H1 (cell line): ENCODE data around the gene C18orf63. TPM values are rescaled to one million over a fixed set of nuclear protein-coding genes. Genes with fewer than 3 reads are reported as not detected.
A peak's percentile ranks its signal among the peaks of the same experiment; 100 is the strongest.

ENCODE experiments used
- CTCF ChIA-PET: fragments of 300-600 bp; sonication (Branson Sonifier 250); formaldehyde crosslinking; loops from one replicate; lab custom pipeline; 2021; ENCODE audit not compliant: partially characterized antibody; lab: Charles Lee
- POLR2A ChIA-PET: fragments of 300-600 bp; sonication (Branson Sonifier 250); formaldehyde crosslinking; loops from one replicate; lab custom pipeline; 2021; ENCODE audit warnings: inconsistent platforms; ENCODE audit not compliant: partially characterized antibody; lab: Charles Lee
- DNase-seq, 2 experiments: peaks; one replicate each; pipeline versions ENCODE4 v3.0.0 to v3.0.0-alpha.2; 2010 to 2022; ENCODE audit warnings: low spot score in 2 of 2, low read depth in 1 of 2, mixed read lengths in 1 of 2
- FAIRE-seq: peaks from 2 replicates; lab custom pipeline; 2011; peaks lifted over from hg19 to GRCh38; lab: Jason Lieb, UNC
- H2AFZ ChIP-seq: 2 replicates; pipeline ENCODE4 v1.8.1; 2012; ENCODE audit warnings: low read length, inconsistent platforms
- H2AK5ac ChIP-seq: 2 replicates; pipeline ENCODE4 v1.6.1; 2013; ENCODE audit warnings: low read depth, low read length
- H2BK120ac ChIP-seq: replicated peaks from 2 replicates; pipeline ENCODE3; 2013; ENCODE audit warnings: low read depth, low read length, inconsistent platforms
- H2BK12ac ChIP-seq: 2 replicates; pipeline ENCODE4 v1.6.1; 2013; ENCODE audit warnings: low read depth, low read length
- H2BK15ac ChIP-seq: 2 replicates; pipeline ENCODE4 v1.6.1; 2013; ENCODE audit warnings: low read length
- H2BK20ac ChIP-seq: 2 replicates; pipeline ENCODE4 v1.6.1; 2013; ENCODE audit warnings: low read length
- H2BK5ac ChIP-seq: 2 replicates; pipeline ENCODE4 v1.6.1; 2013; ENCODE audit warnings: low read depth, low read length
- H3K14ac ChIP-seq: 2 replicates; pipeline ENCODE4 v1.6.1; 2013; ENCODE audit warnings: inconsistent platforms; ENCODE audit not compliant: insufficient read length
- H3K18ac ChIP-seq: 2 replicates; pipeline ENCODE4 v1.6.1; 2013; ENCODE audit warnings: low read length; ENCODE audit errors: extremely low read depth
- H3K23ac ChIP-seq: 2 replicates; pipeline ENCODE4 v1.6.1; 2013; ENCODE audit warnings: inconsistent platforms; ENCODE audit not compliant: insufficient read length
- H3K23me2 ChIP-seq: 2 replicates; pipeline ENCODE4 v1.6.1; 2013; ENCODE audit warnings: low read depth, low read length
- H3K27ac ChIP-seq: 2 replicates; pipeline ENCODE4 v1.6.1; 2011; ENCODE audit warnings: low read depth, low read length, inconsistent platforms
- H3K27me3 ChIP-seq, 4 experiments: replicated peaks in 1 of 4; 1 replicate in 1 of 4; 2 replicates in 3 of 4; pipeline versions ENCODE4 v1.6.1 to v1.8.1; 2011 to 2013; ENCODE audit warnings: low read length in 3 of 4, mild to moderate bottlenecking in 3 of 4, inconsistent platforms in 2 of 4, mixed read lengths in 2 of 4, moderate library complexity in 1 of 4; ENCODE audit not compliant: control insufficient read depth in 3 of 4, insufficient read depth in 3 of 4; ENCODE audit errors: extremely low read depth in 1 of 4
- H3K36me3 ChIP-seq, 4 experiments: 2 replicates each; pipeline versions ENCODE4 v1.6.1 to v1.8.1; 2011 to 2013; ENCODE audit warnings: mild to moderate bottlenecking in 4 of 4, low read length in 3 of 4, moderate library complexity in 2 of 4, control low read depth in 1 of 4, inconsistent platforms in 1 of 4; ENCODE audit not compliant: insufficient read depth in 4 of 4, control insufficient read depth in 2 of 4
- H3K4ac ChIP-seq: replicated peaks from 2 replicates; pipeline ENCODE3; 2013; ENCODE audit warnings: low read length, low read depth, mixed read lengths, inconsistent platforms; ENCODE audit not compliant: insufficient read length
- H3K4me1 ChIP-seq, 4 experiments: replicated peaks in 1 of 4; 1 replicate in 1 of 4; 2 replicates in 3 of 4; pipeline versions ENCODE4 v1.6.1 to v1.8.1; 2011 to 2013; ENCODE audit warnings: low read length in 3 of 4, inconsistent platforms in 2 of 4, mixed read lengths in 1 of 4; ENCODE audit not compliant: insufficient read depth in 4 of 4, control insufficient read depth in 3 of 4
- H3K4me2 ChIP-seq, 2 experiments: 2 replicates each; pipeline versions ENCODE4 v1.6.1 to v1.8.1; 2011 to 2013; ENCODE audit warnings: low read depth in 2 of 2, low read length in 2 of 2, control low read depth in 1 of 2, inconsistent platforms in 1 of 2, mild to moderate bottlenecking in 1 of 2; ENCODE audit not compliant: insufficient read depth in 1 of 2
- H3K4me3 ChIP-seq, 4 experiments: fragments of 200-600, 300-600 bp in 1 of 4; sonication (generic), shearing (Covaris generic), sonication (Bioruptor Twin) in 1 of 4; 2 replicates each; pipeline versions ENCODE4 v1.5.1 to v1.8.1; 2011 to 2016; ENCODE audit warnings: low read length in 4 of 4, low read depth in 3 of 4, control low read depth in 2 of 4, inconsistent platforms in 2 of 4, mild to moderate bottlenecking in 2 of 4, mixed read lengths in 1 of 4, moderate library complexity in 1 of 4; ENCODE audit not compliant: insufficient read depth in 2 of 4; ENCODE audit errors: extremely low read depth in 1 of 4
- H3K56ac ChIP-seq: replicated peaks from 2 replicates; pipeline ENCODE3; 2013; ENCODE audit warnings: low read depth, mild to moderate bottlenecking, mixed read lengths, low read length, inconsistent platforms; ENCODE audit not compliant: insufficient read length
- H3K79me1 ChIP-seq: 2 replicates; pipeline ENCODE4 v1.6.1; 2013; ENCODE audit warnings: low read depth, low read length, control low read depth
- H3K79me2 ChIP-seq, 2 experiments: 2 replicates each; pipeline versions ENCODE4 v1.6.1 to v1.8.1; 2012 to 2013; ENCODE audit warnings: low read length in 2 of 2, mild to moderate bottlenecking in 2 of 2, inconsistent platforms in 1 of 2; ENCODE audit not compliant: insufficient read depth in 2 of 2, control insufficient read depth in 1 of 2
- H3K9ac ChIP-seq, 4 experiments: replicated peaks in 1 of 4; 1 replicate in 1 of 4; 2 replicates in 3 of 4; pipeline versions ENCODE4 v1.6.1 to v1.8.1; 2011 to 2013; ENCODE audit warnings: low read depth in 3 of 4, low read length in 3 of 4, control low read depth in 2 of 4, mild to moderate bottlenecking in 2 of 4, moderate library complexity in 2 of 4, inconsistent platforms in 1 of 4; ENCODE audit errors: extremely low read depth in 1 of 4
- H3K9me3 ChIP-seq, 2 experiments: 2 replicates each; pipeline versions ENCODE4 v1.6.1 to v1.8.1; 2012 to 2013; ENCODE audit warnings: mild to moderate bottlenecking in 2 of 2, moderate library complexity in 2 of 2, control low read depth in 1 of 2, inconsistent platforms in 1 of 2, low read depth in 1 of 2, low read length in 1 of 2, mixed read lengths in 1 of 2; ENCODE audit not compliant: insufficient read depth in 2 of 2
- H4K20me1 ChIP-seq, 2 experiments: replicated peaks in 1 of 2; 2 replicates each; pipeline versions ENCODE3 to v1.8.1; 2011 to 2013; ENCODE audit warnings: inconsistent platforms in 2 of 2, low read length in 2 of 2, mild to moderate bottlenecking in 1 of 2; ENCODE audit not compliant: insufficient read depth in 2 of 2, control insufficient read depth in 1 of 2
- H4K5ac ChIP-seq: 2 replicates; pipeline ENCODE4 v1.6.1; 2013; ENCODE audit warnings: low read length, low read depth, mixed read lengths, inconsistent platforms; ENCODE audit not compliant: insufficient read length
- H4K8ac ChIP-seq: 2 replicates; pipeline ENCODE4 v1.8.0; 2013; ENCODE audit warnings: mild to moderate bottlenecking, moderate library complexity, low read length, inconsistent platforms; ENCODE audit not compliant: insufficient read depth; ENCODE audit errors: extremely low read depth
- H4K91ac ChIP-seq: replicated peaks from 2 replicates; pipeline ENCODE3; 2013; ENCODE audit warnings: low read length, mixed read lengths, inconsistent platforms; ENCODE audit not compliant: insufficient read length
- GTF2F1 ChIP-seq: IDR thresholded peaks from 2 replicates; pipeline ENCODE4 v1.6.1; 2012; ENCODE audit warnings: low read depth, low read length, improper control_type of control experiment, borderline replicate concordance
- RXRA ChIP-seq: IDR thresholded peaks from 2 replicates; pipeline ENCODE4 v1.6.1; 2011; ENCODE audit warnings: low read depth, mild to moderate bottlenecking, low read length, moderate library complexity; ENCODE audit not compliant: insufficient read depth
- WGBS, 2 experiments: shearing (Covaris generic) in 1 of 2; methylation state at CpG; one replicate each; pipeline versions ENCODE4 v1.1.6 to v1.1.7; 2013 to 2015; ENCODE audit warnings: low lambda C conversion rate in 2 of 2, mixed read lengths in 2 of 2, inconsistent platforms in 1 of 2, low coverage in 1 of 2, missing lambda C conversion rate in 1 of 2; ENCODE audit not compliant: insufficient replicate concordance in 2 of 2, insufficient coverage in 1 of 2, insufficient read length in 1 of 2; ENCODE audit errors: extremely low coverage in 1 of 2, missing lambda C conversion rate in 1 of 2; 5-methylcytosine and 5-hydroxymethylcytosine counted together
- polyA plus RNA-seq, 7 experiments: library from polyadenylated mRNA; depleted of rRNA in 3 of 7; stranded (reverse) in 5 of 7; unstranded in 2 of 7; fragments of >200 nt in 5 of 7; fragments of 200-250 nt in 2 of 7; gene quantifications; 1 replicate in 5 of 7; 2 replicates in 1 of 7; 4 replicates in 1 of 7; pipeline versions ENCODE4 v1.2.1 to v1.2.3, GENCODE V29; 2011 to 2013; ENCODE audit warnings: missing spikeins in 2 of 7, mixed read lengths in 2 of 7
- total RNA-seq: library from RNA; stranded (reverse); fragmentation: NEBNext Ultra II Directional; extraction: Animal tissue kit (Norgen Biotek cat#: 25700); gene quantifications from 2 replicates; pipeline ENCODE4 v1.2.1, GENCODE V29; 2021

Gene C18orf63
- total and polyA plus RNA-seq, 2 of the 8 experiments (the other 6 are each of a cell fraction or from before 2014, with no cell fraction given): not detected

GRCh38 chr18:74337155-74337911 is 21.7 kb downstream of the C18orf63 start:
- Histone ChIP-seq H3K27ac (no peak overlapping the region), H3K79me2 (no peaks in the 10 kb centered on the region), H4K91ac (no peak overlapping the region), H3K56ac (no peak overlapping the region), H3K18ac (no peak overlapping the region), H3K4ac (no peak overlapping the region), H3K27me3 (no peaks in the 10 kb centered on the region), H3K36me3 (no peaks in the 10 kb centered on the region), H2AFZ (peak overlapping the region; percentile 63; the same call in 1 of the 2 replicates), H3K23me2 (no peaks in the 10 kb centered on the region), H2BK120ac (no peak overlapping the region), H3K4me2 (no peak overlapping the region), H2BK15ac (no peak overlapping the region), H4K8ac (no peak overlapping the region), H3K79me1 (no peaks in the 10 kb centered on the region), H3K4me3 (no peak overlapping the region), H3K9me3 (no peaks in the 10 kb centered on the region), H3K9ac (no peak overlapping the region), H4K5ac (no peak overlapping the region), H3K14ac (no peak overlapping the region), H2BK5ac (no peak overlapping the region), H3K23ac (no peak overlapping the region), H2BK12ac (no peak overlapping the region), H2BK20ac (no peak overlapping the region), H3K4me1 (no peaks in the 10 kb centered on the region), H4K20me1 (no peaks in the 10 kb centered on the region), H2AK5ac (no peak overlapping the region)
- ChIA-PET POLR2A (no interaction called here), CTCF (interaction anchor here (1.2 to 3.0 kb wide), 3 partner anchors 139 to 156 kb away, joined by 3 to 19 read pairs (median 4); no protein-coding TSS in a partner anchor)
- no peak for DNase-seq
- no peak for FAIRE-seq
- TF ChIP-seq GTF2F1 (no peak), RXRA (no peak)
- 93% methylated on average over 5 of the region's 5 CpGs; no CpG with 5 or more reads in 1 of the 2 experiments for WGBS, 2 experiments
